ENCODE data around the gene PITPNM1.

PITPNM1 gene

GRCh38 chr11:67502328-67502979 is 2.7 kb downstream of the PITPNM1 start:
- DNase-seq = no peak

DNA sequence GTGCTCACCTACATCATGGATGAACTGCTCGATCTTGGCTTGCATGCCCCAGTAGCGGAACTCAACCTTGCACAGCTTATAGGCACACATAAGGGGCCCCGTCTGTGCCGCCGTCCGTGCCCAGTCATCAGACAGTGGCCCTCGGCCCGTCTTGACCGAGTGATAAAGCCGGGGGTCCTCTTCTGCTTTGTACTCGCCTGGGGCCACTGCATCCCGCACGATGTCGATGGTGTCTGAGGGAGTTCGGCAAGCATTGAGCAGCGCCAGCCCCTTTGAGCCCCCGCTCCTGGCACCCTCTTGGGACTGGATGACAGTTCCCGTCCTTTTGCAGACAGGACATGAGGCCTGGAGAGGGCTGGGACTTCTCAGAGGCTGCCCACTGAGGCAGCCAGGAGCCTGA is 3.3 kb downstream of the PITPNM1 start:
- DNase-seq = no peak

DNA sequence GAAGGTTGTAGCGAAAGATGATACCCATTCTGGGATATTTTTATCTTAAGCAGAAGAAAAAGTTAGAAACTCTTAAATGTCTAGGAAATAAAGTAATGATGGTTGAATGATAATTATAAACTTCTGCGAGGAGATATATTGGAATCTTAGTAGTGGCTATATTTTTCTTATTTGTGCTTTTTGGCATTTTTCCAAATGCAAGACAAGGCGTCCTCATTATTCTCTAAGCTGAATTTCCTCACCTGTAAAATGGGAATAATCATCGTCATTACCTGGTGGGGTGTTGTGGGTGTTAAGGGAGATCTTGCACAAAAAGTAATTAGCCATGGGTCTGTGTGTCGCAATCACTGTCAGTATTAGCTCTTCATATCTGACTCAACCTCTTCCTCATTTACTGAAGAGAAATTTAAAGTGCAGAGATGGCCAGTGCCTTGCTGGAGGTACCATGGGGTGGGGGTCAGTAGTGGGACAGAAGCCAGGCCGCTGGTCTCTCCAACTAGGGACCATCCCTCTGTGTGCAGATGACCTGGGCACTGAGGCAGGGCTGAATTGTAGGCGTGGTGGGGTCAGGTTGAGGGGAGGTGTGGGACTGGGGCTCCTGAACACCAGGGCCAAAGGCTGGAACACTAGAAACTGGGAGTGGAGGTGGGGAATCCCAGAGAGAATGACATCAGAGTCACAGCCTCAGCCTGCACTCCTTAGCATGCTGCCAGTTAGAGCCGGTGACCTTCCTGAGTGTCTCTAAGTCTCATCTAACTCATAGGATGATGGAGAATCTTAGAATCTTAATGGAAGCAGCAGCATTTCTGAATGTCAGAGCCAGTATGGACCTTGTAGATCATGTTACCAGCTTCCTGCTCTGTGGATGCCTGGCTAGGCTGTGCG is 4.1 kb downstream of the PITPNM1 start:
- no peak for DNase-seq

- DNase-seq = no peak
Measured at GRCh38 chr11:67500484-67500821, 4.7 kb downstream of the PITPNM1 start.

DNA sequence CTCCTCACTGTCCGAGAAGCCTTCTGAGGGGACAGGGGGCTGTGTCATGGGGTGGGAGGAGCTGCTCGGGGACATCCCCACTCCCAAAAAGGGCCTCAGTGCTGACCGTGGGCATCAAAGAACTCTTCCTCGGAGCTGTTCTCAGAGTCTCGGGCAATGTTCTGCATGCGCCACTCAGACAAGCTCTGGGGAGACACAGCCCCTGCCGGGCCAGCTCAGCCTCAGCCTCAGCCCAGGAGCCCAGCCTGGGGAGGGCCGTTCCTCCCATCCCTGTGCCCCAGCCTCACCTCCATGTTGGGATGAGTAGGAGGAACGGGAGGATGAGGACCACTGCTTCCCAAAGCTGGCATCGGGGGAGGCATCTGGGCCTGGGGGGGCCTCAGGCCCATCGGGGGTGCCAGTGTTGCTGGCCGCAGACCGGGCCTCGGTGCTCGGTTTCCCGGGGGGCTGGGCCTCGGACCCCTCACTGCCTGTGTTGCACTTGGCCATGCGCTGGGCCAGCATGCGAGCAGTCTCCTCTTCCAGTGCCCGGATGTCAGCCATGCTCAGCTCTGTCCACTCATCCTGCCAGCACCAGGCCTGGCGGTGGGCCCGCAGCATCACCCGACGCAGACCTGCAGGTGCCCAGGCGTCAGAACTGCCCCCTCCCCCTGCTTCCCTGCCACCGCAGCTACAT is 5.2 kb downstream of the PITPNM1 start:
- no peak for DNase-seq

GRCh38 chr11:67498544-67498972 is 6.6 kb downstream of the PITPNM1 start:
- no peak for DNase-seq

- no peak for DNase-seq
Measured at GRCh38 chr11:67497656-67498291, 7.4 kb downstream of the PITPNM1 start.

GRCh38 chr11:67496113-67496512 is 9.1 kb downstream of the PITPNM1 start:
- DNase-seq = no peak

GRCh38 chr11:67495234-67496005 is 9.7 kb downstream of the PITPNM1 start:
- DNase-seq = no peak

GRCh38 chr11:67494371-67495233 is 10.6 kb downstream of the PITPNM1 start:
- DNase-seq = no peak

GRCh38 chr11:67493548-67494370 is 11.4 kb downstream of the PITPNM1 start:
- DNase-seq = no peak

- DNase-seq = no peak
Measured at GRCh38 chr11:67492801-67493547, 12.2 kb downstream of the PITPNM1 start.

DNA sequence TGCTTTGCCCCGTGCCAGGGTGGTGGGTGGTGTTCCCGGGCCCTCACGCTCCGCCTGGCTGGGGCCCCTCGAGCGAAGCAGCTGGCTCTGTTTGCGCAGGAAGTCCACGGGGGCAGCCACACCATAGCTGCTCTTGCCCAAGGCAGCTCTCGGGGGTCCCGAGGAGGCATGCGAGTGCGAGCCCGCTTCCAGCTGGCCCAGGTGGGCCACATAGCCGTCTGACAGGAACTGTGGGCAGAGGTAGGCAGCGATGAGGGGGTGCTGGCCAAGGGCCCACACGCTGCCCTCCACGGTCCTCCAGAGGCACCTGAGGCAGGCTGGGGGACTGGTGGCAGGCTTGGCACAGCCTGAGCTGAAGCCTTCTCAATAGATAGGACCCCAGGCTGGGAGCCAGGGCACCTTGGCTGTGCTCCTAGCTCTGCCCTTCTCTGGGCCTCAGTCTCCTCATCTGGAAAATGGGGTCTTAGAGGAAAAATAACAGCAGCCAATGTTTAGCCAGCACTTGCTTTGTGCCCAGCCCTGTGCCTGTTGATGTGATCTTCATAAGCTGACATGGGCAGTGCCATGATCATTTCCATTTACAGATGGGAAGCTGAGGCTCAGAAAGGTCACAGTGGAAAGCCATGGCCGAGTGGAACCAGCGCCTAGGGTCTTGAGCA is 13.0 kb downstream of the PITPNM1 start:
- no peak for DNase-seq

DNA sequence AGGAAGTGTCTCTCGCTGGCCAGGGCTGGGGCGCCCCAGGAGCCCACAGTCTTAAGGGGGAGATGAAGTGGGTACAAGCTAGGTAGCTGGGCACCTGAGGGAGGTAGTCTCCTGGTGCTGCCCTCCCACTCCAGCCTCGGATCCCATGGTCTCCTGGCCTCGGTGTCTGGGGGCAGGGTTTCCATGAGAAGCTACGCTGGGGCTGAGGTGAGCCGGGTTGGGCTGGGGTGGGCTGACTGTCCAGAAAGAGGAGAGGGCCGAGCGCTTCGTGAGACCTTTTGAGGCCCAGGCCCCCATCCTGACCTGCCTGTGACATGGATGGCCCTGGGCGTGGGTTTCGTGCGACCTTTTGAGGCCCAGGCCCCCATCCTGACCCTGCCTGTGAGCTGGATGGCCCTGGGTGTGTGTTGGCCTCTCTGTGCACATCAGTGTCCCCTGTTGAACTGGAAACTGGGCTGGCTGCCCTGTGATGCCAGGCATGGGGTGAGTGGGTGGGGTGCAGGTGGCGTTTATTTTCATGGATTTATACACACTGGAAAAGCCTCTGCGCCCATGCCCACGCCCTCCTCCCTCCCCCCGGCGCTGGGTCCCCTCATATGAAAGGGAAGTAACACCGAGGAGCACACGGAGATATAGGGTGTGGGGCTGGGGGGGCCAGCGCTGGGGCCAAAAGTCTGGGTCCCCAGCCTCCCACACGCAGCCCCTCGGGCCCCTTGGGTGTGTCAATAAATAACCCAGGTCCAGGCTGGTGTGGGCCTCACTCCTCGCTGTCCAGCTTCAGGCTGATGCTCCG is 13.7 kb downstream of the PITPNM1 start:
- no peak for DNase-seq

GRCh38 chr11:67490727-67491065 is 14.5 kb downstream of the PITPNM1 start:
- DNase-seq = no peak

DNA sequence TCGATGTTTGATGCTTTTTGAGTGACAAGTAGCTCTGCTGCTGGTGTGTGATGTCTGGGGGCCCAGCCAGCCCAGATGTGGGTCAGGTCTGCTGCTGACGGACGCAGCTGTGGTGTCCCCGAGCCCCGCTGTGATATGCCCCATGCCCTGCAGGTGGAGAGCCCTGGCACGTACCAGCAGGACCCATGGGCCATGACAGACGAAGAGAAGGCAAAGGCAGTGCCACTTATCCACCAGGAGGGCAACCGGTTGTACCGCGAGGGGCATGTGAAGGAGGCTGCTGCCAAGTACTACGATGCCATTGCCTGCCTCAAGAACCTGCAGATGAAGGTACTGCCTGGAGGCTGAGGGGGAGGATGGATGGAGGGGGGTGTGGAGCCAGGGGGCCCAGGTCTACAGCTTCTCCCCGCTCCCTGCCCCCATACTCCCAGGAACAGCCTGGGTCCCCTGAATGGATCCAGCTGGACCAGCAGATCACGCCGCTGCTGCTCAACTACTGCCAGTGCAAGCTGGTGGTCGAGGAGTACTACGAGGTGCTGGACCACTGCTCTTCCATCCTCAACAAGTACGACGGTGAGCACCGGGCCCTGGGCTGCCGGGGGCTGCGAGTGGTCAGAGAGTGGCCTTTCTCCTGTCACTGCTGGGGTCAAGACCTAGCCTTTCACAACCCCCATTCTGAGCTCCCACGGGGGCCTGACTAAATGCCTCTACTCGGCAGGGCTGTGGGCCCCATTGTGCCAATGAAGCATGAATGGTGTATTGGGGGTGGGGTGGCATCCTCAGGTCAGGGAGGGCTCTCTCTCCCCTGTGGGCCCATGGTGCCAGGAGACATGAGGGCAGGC is 15.1 kb downstream of the PITPNM1 start:
- no peak for DNase-seq

- DNase-seq = no peak
Measured at GRCh38 chr11:67489203-67489884, 15.8 kb downstream of the PITPNM1 start.
